ENCODE data around the gene GRIN2D.

DNA sequence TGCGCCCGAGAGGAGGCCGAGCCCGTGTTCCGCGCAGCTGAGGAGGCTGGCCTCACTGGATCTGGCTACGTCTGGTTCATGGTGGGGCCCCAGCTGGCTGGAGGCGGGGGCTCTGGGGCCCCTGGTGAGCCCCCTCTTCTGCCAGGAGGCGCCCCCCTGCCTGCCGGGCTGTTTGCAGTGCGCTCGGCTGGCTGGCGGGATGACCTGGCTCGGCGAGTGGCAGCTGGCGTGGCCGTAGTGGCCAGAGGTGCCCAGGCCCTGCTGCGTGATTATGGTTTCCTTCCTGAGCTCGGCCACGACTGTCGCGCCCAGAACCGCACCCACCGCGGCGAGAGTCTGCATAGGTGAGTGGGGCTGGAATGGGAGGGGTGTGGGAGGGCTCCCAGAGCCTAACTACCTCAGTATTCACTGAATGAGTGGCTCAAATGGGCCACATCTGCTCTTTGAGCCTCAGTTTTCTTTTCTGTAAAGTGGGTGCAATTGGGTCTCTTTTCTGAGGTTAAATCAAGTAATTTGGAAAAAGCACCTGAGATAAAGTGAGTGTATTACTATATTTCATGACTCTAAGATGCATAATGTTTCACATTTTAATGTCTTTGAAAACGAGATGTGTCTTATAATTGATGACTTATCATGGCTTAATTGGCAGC, 11.7 kb downstream of the GRIN2D start:
- TF ChIP-seq, protein P1, sequence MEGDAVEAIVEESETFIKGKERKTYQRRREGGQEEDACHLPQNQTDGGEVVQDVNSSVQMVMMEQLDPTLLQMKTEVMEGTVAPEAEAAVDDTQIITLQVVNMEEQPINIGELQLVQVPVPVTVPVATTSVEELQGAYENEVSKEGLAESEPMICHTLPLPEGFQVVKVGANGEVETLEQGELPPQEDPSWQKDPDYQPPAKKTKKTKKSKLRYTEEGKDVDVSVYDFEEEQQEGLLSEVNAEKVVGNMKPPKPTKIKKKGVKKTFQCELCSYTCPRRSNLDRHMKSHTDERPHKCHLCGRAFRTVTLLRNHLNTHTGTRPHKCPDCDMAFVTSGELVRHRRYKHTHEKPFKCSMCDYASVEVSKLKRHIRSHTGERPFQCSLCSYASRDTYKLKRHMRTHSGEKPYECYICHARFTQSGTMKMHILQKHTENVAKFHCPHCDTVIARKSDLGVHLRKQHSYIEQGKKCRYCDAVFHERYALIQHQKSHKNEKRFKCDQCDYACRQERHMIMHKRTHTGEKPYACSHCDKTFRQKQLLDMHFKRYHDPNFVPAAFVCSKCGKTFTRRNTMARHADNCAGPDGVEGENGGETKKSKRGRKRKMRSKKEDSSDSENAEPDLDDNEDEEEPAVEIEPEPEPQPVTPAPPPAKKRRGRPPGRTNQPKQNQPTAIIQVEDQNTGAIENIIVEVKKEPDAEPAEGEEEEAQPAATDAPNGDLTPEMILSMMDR (IDR thresholded peaks at IDR 0.05) = no peak
- TF ChIP-seq ZFX (IDR thresholded peaks at IDR 0.05; ENCODE audit: borderline replicate concordance) = no peak

All from 22Rv1 (cell line).